ENCODE measurements around the gene MCC.

- TF ChIP-seq PKNOX1 (IDR thresholded peaks at IDR 0.05), result 0 out of 2 replicates have a peak, but pooled peaks have one; percentile 9
- no peak for TF ChIP-seq FOXA1 (IDR thresholded peaks at IDR 0.05)
- no peak for TF ChIP-seq ZNF384 (IDR thresholded peaks at IDR 0.05)
- no peak for TF ChIP-seq NFRKB (IDR thresholded peaks at IDR 0.05)
- TF ChIP-seq ARNT (IDR thresholded peaks at IDR 0.05), result no peak
- no peak for TF ChIP-seq SP1 (IDR thresholded peaks at IDR 0.05)
- no peak for TF ChIP-seq HDGF (IDR thresholded peaks at IDR 0.05; ENCODE audit: borderline replicate concordance)
- TF ChIP-seq TARDBP (IDR thresholded peaks at IDR 0.05), result no peak
- TF ChIP-seq BHLHE40 (IDR thresholded peaks at IDR 0.05; ENCODE audit: borderline replicate concordance), result no peak
- no peak for TF ChIP-seq SUZ12 (IDR thresholded peaks at IDR 0.05)
Measured at GRCh38 chr5:113205807-113206206, 282.4 kb downstream of the MCC start.
